GM21423 (cell line): ENCODE results near the gene EYS.
"Not testable (repeated sequence)": the region's sequence is repeated elsewhere in the genome, so short reads cannot be mapped to it uniquely, and the experiment has no call there.

Experiments used
- ATAC-seq: cut with Tn5 transposase; IDR thresholded peaks from one replicate; pipeline ENCODE4 v1.9.1; 2021; ENCODE audit warnings: mild to moderate bottlenecking, moderate library complexity; ENCODE audit not compliant: unreplicated experiment

Gene EYS

GRCh38 chr6:65637289-65638046 lies 69.6 kb downstream of the EYS start:
- ATAC-seq: no peak

- no peak for ATAC-seq
These were observed 73.5 kb downstream of the EYS start for GRCh38 chr6:65633501-65633900.

GRCh38 chr6:65631711-65632110 lies 75.3 kb downstream of the EYS start:
- ATAC-seq: no peak

GRCh38 chr6:65627434-65627999 lies 79.5 kb downstream of the EYS start:
- not testable (repeated sequence) for ATAC-seq

GRCh38 chr6:65627015-65627414 lies 80.0 kb downstream of the EYS start:
- ATAC-seq: no peak

GRCh38 chr6:65623566-65623965 lies 83.5 kb downstream of the EYS start:
- no peak for ATAC-seq

- ATAC-seq: no peak
These were observed 96.3 kb downstream of the EYS start for GRCh38 chr6:65610746-65611145.

GRCh38 chr6:65595540-65595939 lies 111.5 kb downstream of the EYS start:
- ATAC-seq: no peak

GRCh38 chr6:65570340-65570739 lies 136.7 kb downstream of the EYS start:
- ATAC-seq: no peak

- ATAC-seq: no peak
These were observed 137.5 kb downstream of the EYS start for GRCh38 chr6:65569505-65569904.

GRCh38 chr6:65569056-65569455 lies 138.0 kb downstream of the EYS start:
- ATAC-seq: not testable (repeated sequence)

GRCh38 chr6:65566117-65566516 lies 140.9 kb downstream of the EYS start:
- ATAC-seq: no peak

- no peak for ATAC-seq
These were observed 149.0 kb downstream of the EYS start for GRCh38 chr6:65558071-65558470.

GRCh38 chr6:65557224-65557623 lies 149.8 kb downstream of the EYS start:
- no peak for ATAC-seq

GRCh38 chr6:65546894-65547293 lies 160.1 kb downstream of the EYS start:
- no peak for ATAC-seq

GRCh38 chr6:65545920-65546319 lies 161.1 kb downstream of the EYS start:
- ATAC-seq: no peak

- no peak for ATAC-seq
These were observed 168.4 kb downstream of the EYS start for GRCh38 chr6:65538644-65539043.

GRCh38 chr6:65537600-65537999 lies 169.4 kb downstream of the EYS start:
- ATAC-seq: no peak

GRCh38 chr6:65531533-65531932 lies 175.5 kb downstream of the EYS start:
- ATAC-seq: no peak

- ATAC-seq: no peak
These were observed 182.8 kb downstream of the EYS start for GRCh38 chr6:65524232-65524631.

- no peak for ATAC-seq
These were observed 201.3 kb downstream of the EYS start for GRCh38 chr6:65505736-65506135.

GRCh38 chr6:65501045-65501444 lies 206.0 kb downstream of the EYS start:
- no peak for ATAC-seq

- not testable (repeated sequence) for ATAC-seq
These were observed 223.4 kb downstream of the EYS start for GRCh38 chr6:65483652-65484051.
